AG04450 (cell line): ENCODE data around the gene ITPK1. TPM values are rescaled to one million over a fixed set of nuclear protein-coding genes. Genes with fewer than 3 reads are reported as not detected.

Source experiments
- CTCF ChIA-PET: fragments of 300-600, 350-600 bp; formaldehyde crosslinking; extraction: SDS; loops from one replicate; lab custom pipeline; 2022; ENCODE audit warnings: antibody characterized with exemption, inconsistent platforms; lab: Charles Lee
- POLR2A ChIA-PET: fragments of 350-600 bp; formaldehyde crosslinking; extraction: SDS; loops from one replicate; lab custom pipeline; 2021; ENCODE audit warnings: antibody characterized with exemption, inconsistent platforms; lab: Yijun Ruan, JAX
- DNase-seq: peaks from one replicate; pipeline ENCODE4 v3.0.0-alpha.2; 2011; ENCODE audit warnings: low read depth, low spot score
- H3K27ac ChIP-seq: one replicate; pipeline ENCODE4 v1.5.1; 2012; ENCODE audit warnings: low read depth, low read length, control low read depth
- H3K27me3 ChIP-seq: one replicate; pipeline ENCODE4 v1.6.0; 2012; ENCODE audit warnings: low read length; ENCODE audit not compliant: control insufficient read depth, insufficient read depth
- H3K4me3 ChIP-seq: 2 replicates; pipeline ENCODE4 v1.5.1; 2011; ENCODE audit warnings: mild to moderate bottlenecking, low read depth, low read length, control low read depth
- H3K9me3 ChIP-seq: 2 replicates; pipeline ENCODE4 v1.5.1; 2012; ENCODE audit warnings: low read length; ENCODE audit not compliant: control insufficient read depth, insufficient read depth
- CTCF ChIP-seq: IDR thresholded peaks from 2 replicates; pipeline ENCODE4 v1.5.1; 2011; ENCODE audit warnings: low read depth, low read length, control low read depth, inconsistent platforms
- polyA plus RNA-seq: library from polyadenylated mRNA; depleted of rRNA; stranded (reverse); fragments of >200 nt; gene quantifications from 2 replicates; pipeline ENCODE4 v1.2.3, GENCODE V29; 2011

Gene ITPK1
- polyA plus RNA-seq, 1 experiment = 13.6 TPM

- POLR2A ChIA-PET = no interaction called here
- no peaks in the 10 kb centered on the region for H3K27me3 ChIP-seq
- H3K9me3 ChIP-seq = no peaks in the 10 kb centered on the region
- H3K27ac ChIP-seq = no peak overlapping the region
- CTCF ChIA-PET = interaction anchor here (1.3 kb wide), 1 partner anchor 31 kb away, joined by 5 read pairs; no protein-coding TSS in a partner anchor
- no peak for DNase-seq
- no peak overlapping the region for H3K4me3 ChIP-seq
- no peak for TF ChIP-seq CTCF
Observed at GRCh38 chr14:93081876-93082570, 33.7 kb downstream of the ITPK1 start.

- no peaks in the 10 kb centered on the region for H3K27me3 ChIP-seq
- CTCF ChIA-PET = interaction anchor here (1.8 kb wide), 1 partner anchor 33 kb away, joined by 6 read pairs; no protein-coding TSS in a partner anchor
- TF ChIP-seq CTCF = no peak
- H3K27ac ChIP-seq = no peak overlapping the region
- DNase-seq = no peak
- POLR2A ChIA-PET = no interaction called here
- H3K4me3 ChIP-seq = no peak overlapping the region
- no peaks in the 10 kb centered on the region for H3K9me3 ChIP-seq
Observed at GRCh38 chr14:93079865-93080403, 35.8 kb downstream of the ITPK1 start.

GRCh38 chr14:93079321-93079720 is 36.4 kb downstream of the ITPK1 start:
- H3K9me3 ChIP-seq = no peaks in the 10 kb centered on the region
- H3K27ac ChIP-seq = no peak overlapping the region
- POLR2A ChIA-PET = no interaction called here
- CTCF ChIA-PET = interaction anchor here (1.8 kb wide), 1 partner anchor 34 kb away, joined by 6 read pairs; no protein-coding TSS in a partner anchor
- no peak for DNase-seq
- H3K27me3 ChIP-seq = no peaks in the 10 kb centered on the region
- no peak for TF ChIP-seq CTCF
- H3K4me3 ChIP-seq = no peak overlapping the region

GRCh38 chr14:93078870-93079269 is 36.9 kb downstream of the ITPK1 start:
- CTCF ChIA-PET = interaction anchor here (1.8 kb wide), 1 partner anchor 34 kb away, joined by 6 read pairs; no protein-coding TSS in a partner anchor

More at GRCh38 chr14:93078870-93079269, 36.9 kb downstream of the ITPK1 start:
- no peak overlapping the region for H3K27ac ChIP-seq
- no peaks in the 10 kb centered on the region for H3K27me3 ChIP-seq
- no peak for TF ChIP-seq CTCF
- no peak for DNase-seq
- POLR2A ChIA-PET = no interaction called here
- H3K4me3 ChIP-seq = no peak overlapping the region
- no peaks in the 10 kb centered on the region for H3K9me3 ChIP-seq
